GM12891 (cell line): ENCODE data around the gene OR2V2.

Source experiments
- POLR2AphosphoS5 ChIP-seq: IDR thresholded peaks from 2 replicates; pipeline ENCODE4 v1.6.1; 2011; ENCODE audit warnings: low read depth, low read length, control low read depth
- TAF1 ChIP-seq: IDR thresholded peaks from 2 replicates; pipeline ENCODE4 v1.6.1; 2011; ENCODE audit warnings: low read depth, low read length, control low read depth

DNA sequence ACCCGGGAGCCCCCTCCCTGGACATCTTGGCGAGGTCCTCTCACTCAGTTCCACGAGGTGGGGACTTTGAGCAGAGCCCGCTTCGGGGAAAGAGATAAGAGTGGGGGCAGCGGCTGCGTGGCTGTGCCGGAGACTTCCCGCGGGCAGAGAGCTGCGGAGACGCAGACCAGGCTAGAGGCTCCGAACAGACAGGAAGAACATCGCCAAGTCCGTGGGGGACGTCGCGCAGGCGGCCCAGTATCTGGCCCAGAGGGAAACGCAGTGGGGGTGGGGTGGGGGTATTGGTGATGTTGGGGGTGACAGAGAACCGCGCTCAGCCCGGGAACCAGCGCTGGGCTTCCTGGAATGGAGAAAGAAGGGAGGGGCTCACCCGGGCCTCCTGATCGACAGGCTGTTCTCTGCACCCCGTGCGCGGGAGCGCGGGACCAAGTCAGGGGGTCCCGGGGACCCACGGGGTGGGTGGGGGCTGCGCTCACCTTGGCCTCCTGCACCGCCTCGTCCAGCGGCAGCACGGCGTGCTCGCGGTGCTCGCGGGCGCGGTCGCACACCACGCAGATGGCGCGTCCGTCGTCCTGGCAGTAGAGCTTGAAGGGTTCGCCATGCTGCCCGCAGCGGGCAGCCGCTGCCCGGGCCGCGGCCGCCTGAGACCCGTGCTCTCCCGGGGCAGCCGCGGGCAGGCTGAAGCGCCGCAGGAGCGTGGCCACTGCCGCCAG lies 56.9 kb downstream of the OR2V2 start:
- TF ChIP-seq TAF1 = no peak
- TF ChIP-seq POLR2AphosphoS5 = no peak
